Measurements from ENCODE around the gene NLGN3.

Gene NLGN3

GRCh38 chrX:71195964-71196649, 51.5 kb downstream of the NLGN3 start:
- Histone ChIP-seq H3K27me3 (ENCODE audit: insufficient read depth, insufficient read length) (no peaks in the 10 kb centered on the region), H3K9ac (ENCODE audit: insufficient read length, low read depth) (no peak overlapping the region), H3K4me3 (ENCODE audit: insufficient read length, low read depth) (no peak overlapping the region), H3K9me3 (ENCODE audit: insufficient read depth, low read length) (no peaks in the 10 kb centered on the region), H3K4me1 (ENCODE audit: insufficient read depth, insufficient read length) (peaks cover 5% of the 10 kb centered on the region), H3K36me3 (ENCODE audit: insufficient read depth, insufficient read length, low read length) (no peaks in the 10 kb centered on the region)
- DNase-seq (ENCODE audit: low read depth, low spot score): peak; percentile 55
- TF ChIP-seq YY1 (IDR thresholded peaks at IDR 0.05; ENCODE audit: insufficient read depth, insufficient read length): no peak
- TF ChIP-seq SUZ12 (IDR thresholded peaks at IDR 0.05; ENCODE audit: extremely low read depth, insufficient read depth, insufficient read length): no peak
- TF ChIP-seq ZNF274 (IDR thresholded peaks at IDR 0.05; ENCODE audit: low read depth, low read length): no peak

GRCh38 chrX:71198066-71198465, 53.4 kb downstream of the NLGN3 start:
- Histone ChIP-seq H3K27me3 (ENCODE audit: insufficient read depth, insufficient read length) (no peaks in the 10 kb centered on the region), H3K4me3 (ENCODE audit: insufficient read length, low read depth) (no peak overlapping the region), H3K9me3 (ENCODE audit: insufficient read depth, low read length) (no peaks in the 10 kb centered on the region), H3K9ac (ENCODE audit: insufficient read length, low read depth) (peak overlapping the region; percentile 10), H3K36me3 (ENCODE audit: insufficient read depth, insufficient read length, low read length) (no peaks in the 10 kb centered on the region), H3K4me1 (ENCODE audit: insufficient read depth, insufficient read length) (peaks cover 5% of the 10 kb centered on the region)
- no peak for TF ChIP-seq YY1 (IDR thresholded peaks at IDR 0.05; ENCODE audit: insufficient read depth, insufficient read length)
- no peak for DNase-seq (ENCODE audit: low read depth, low spot score)

GRCh38 chrX:71199252-71200008, 54.8 kb downstream of the NLGN3 start:
- Histone ChIP-seq H3K9me3 (ENCODE audit: insufficient read depth, low read length) (no peaks in the 10 kb centered on the region), H3K36me3 (ENCODE audit: insufficient read depth, insufficient read length, low read length) (no peaks in the 10 kb centered on the region), H3K4me3 (ENCODE audit: insufficient read length, low read depth) (no peak overlapping the region), H3K4me1 (ENCODE audit: insufficient read depth, insufficient read length) (peaks cover 5% of the 10 kb centered on the region), H3K27me3 (ENCODE audit: insufficient read depth, insufficient read length) (no peaks in the 10 kb centered on the region), H3K9ac (ENCODE audit: insufficient read length, low read depth) (no peak overlapping the region)
- TF ChIP-seq YY1 (IDR thresholded peaks at IDR 0.05; ENCODE audit: insufficient read depth, insufficient read length): no peak
- no peak for TF ChIP-seq SUZ12 (IDR thresholded peaks at IDR 0.05; ENCODE audit: extremely low read depth, insufficient read depth, insufficient read length)
- no peak for TF ChIP-seq ZNF274 (IDR thresholded peaks at IDR 0.05; ENCODE audit: low read depth, low read length)
- DNase-seq (ENCODE audit: low read depth, low spot score): no peak

GRCh38 chrX:71210816-71211215, 66.2 kb downstream of the NLGN3 start:
- Histone ChIP-seq H3K36me3 (ENCODE audit: insufficient read depth, insufficient read length, low read length) (no peaks in the 10 kb centered on the region), H3K4me3 (ENCODE audit: insufficient read length, low read depth) (no peak overlapping the region), H3K9ac (ENCODE audit: insufficient read length, low read depth) (no peak overlapping the region), H3K4me1 (ENCODE audit: insufficient read depth, insufficient read length) (no peaks in the 10 kb centered on the region), H3K9me3 (ENCODE audit: insufficient read depth, low read length) (no peaks in the 10 kb centered on the region), H3K27me3 (ENCODE audit: insufficient read depth, insufficient read length) (no peaks in the 10 kb centered on the region)
- TF ChIP-seq YY1 (IDR thresholded peaks at IDR 0.05; ENCODE audit: insufficient read depth, insufficient read length): no peak
- TF ChIP-seq SUZ12 (IDR thresholded peaks at IDR 0.05; ENCODE audit: extremely low read depth, insufficient read depth, insufficient read length): no peak
- no peak for TF ChIP-seq ZNF274 (IDR thresholded peaks at IDR 0.05; ENCODE audit: low read depth, low read length)
- DNase-seq (ENCODE audit: low read depth, low spot score): no peak

GRCh38 chrX:71212536-71212935, 67.9 kb downstream of the NLGN3 start:
- Histone ChIP-seq H3K27me3 (ENCODE audit: insufficient read depth, insufficient read length) (no peaks in the 10 kb centered on the region), H3K36me3 (ENCODE audit: insufficient read depth, insufficient read length, low read length) (no peaks in the 10 kb centered on the region), H3K9me3 (ENCODE audit: insufficient read depth, low read length) (no peaks in the 10 kb centered on the region), H3K4me1 (ENCODE audit: insufficient read depth, insufficient read length) (no peaks in the 10 kb centered on the region), H3K4me3 (ENCODE audit: insufficient read length, low read depth) (no peak overlapping the region), H3K9ac (ENCODE audit: insufficient read length, low read depth) (no peak overlapping the region)
- TF ChIP-seq ZNF274 (IDR thresholded peaks at IDR 0.05; ENCODE audit: low read depth, low read length) (no peak), SUZ12 (IDR thresholded peaks at IDR 0.05; ENCODE audit: extremely low read depth, insufficient read depth, insufficient read length) (no peak), YY1 (IDR thresholded peaks at IDR 0.05; ENCODE audit: insufficient read depth, insufficient read length) (no peak)
- no peak for DNase-seq (ENCODE audit: low read depth, low spot score)

GRCh38 chrX:71214152-71214551, 69.5 kb downstream of the NLGN3 start:
- Histone ChIP-seq H3K27me3 (ENCODE audit: insufficient read depth, insufficient read length) (no peaks in the 10 kb centered on the region), H3K36me3 (ENCODE audit: insufficient read depth, insufficient read length, low read length) (no peaks in the 10 kb centered on the region), H3K4me3 (ENCODE audit: insufficient read length, low read depth) (no peak overlapping the region), H3K9me3 (ENCODE audit: insufficient read depth, low read length) (no peaks in the 10 kb centered on the region), H3K9ac (ENCODE audit: insufficient read length, low read depth) (no peak overlapping the region), H3K4me1 (ENCODE audit: insufficient read depth, insufficient read length) (no peaks in the 10 kb centered on the region)
- DNase-seq (ENCODE audit: low read depth, low spot score): no peak
- no peak for TF ChIP-seq ZNF274 (IDR thresholded peaks at IDR 0.05; ENCODE audit: low read depth, low read length)
- TF ChIP-seq YY1 (IDR thresholded peaks at IDR 0.05; ENCODE audit: insufficient read depth, insufficient read length): no peak
- TF ChIP-seq SUZ12 (IDR thresholded peaks at IDR 0.05; ENCODE audit: extremely low read depth, insufficient read depth, insufficient read length): no peak

GRCh38 chrX:71214604-71215337, 70.1 kb downstream of the NLGN3 start:
- no peaks in the 10 kb centered on the region for H3K36me3 ChIP-seq (ENCODE audit: insufficient read depth, insufficient read length, low read length)
- TF ChIP-seq ZNF274 (IDR thresholded peaks at IDR 0.05; ENCODE audit: low read depth, low read length): no peak
- no peak for TF ChIP-seq SUZ12 (IDR thresholded peaks at IDR 0.05; ENCODE audit: extremely low read depth, insufficient read depth, insufficient read length)
- no peak for TF ChIP-seq YY1 (IDR thresholded peaks at IDR 0.05; ENCODE audit: insufficient read depth, insufficient read length)
- no peak overlapping the region for H3K9ac ChIP-seq (ENCODE audit: insufficient read length, low read depth)
- H3K4me3 ChIP-seq (ENCODE audit: insufficient read length, low read depth): no peak overlapping the region
- H3K9me3 ChIP-seq (ENCODE audit: insufficient read depth, low read length): no peaks in the 10 kb centered on the region
- DNase-seq (ENCODE audit: low read depth, low spot score): no peak
- no peaks in the 10 kb centered on the region for H3K27me3 ChIP-seq (ENCODE audit: insufficient read depth, insufficient read length)
- no peaks in the 10 kb centered on the region for H3K4me1 ChIP-seq (ENCODE audit: insufficient read depth, insufficient read length)
